GM18508 (cell line): ENCODE measurements around the gene PREX1.

Experiments used
- ATAC-seq: cut with Tn5 transposase; IDR thresholded peaks from one replicate; pipeline ENCODE4 v1.9.1; 2021; ENCODE audit warnings: moderate number of reproducible peaks; ENCODE audit not compliant: insufficient read depth, unreplicated experiment

Gene PREX1

GRCh38 chr20:48673507-48673906 is 154.3 kb downstream of the PREX1 start:
- no peak for ATAC-seq

GRCh38 chr20:48672324-48672723 is 155.5 kb downstream of the PREX1 start:
- ATAC-seq, result no peak

GRCh38 chr20:48671141-48671540 is 156.7 kb downstream of the PREX1 start:
- ATAC-seq, result no peak

GRCh38 chr20:48669946-48670605 is 157.7 kb downstream of the PREX1 start:
- no peak for ATAC-seq

- no peak for ATAC-seq
Observed at GRCh38 chr20:48668451-48668946, 159.3 kb downstream of the PREX1 start.

- no peak for ATAC-seq
Observed at GRCh38 chr20:48667889-48668413, 159.8 kb downstream of the PREX1 start.

GRCh38 chr20:48667481-48667880 is 160.3 kb downstream of the PREX1 start:
- no peak for ATAC-seq

GRCh38 chr20:48665785-48666184 is 162.0 kb downstream of the PREX1 start:
- no peak for ATAC-seq

- no peak for ATAC-seq
Observed at GRCh38 chr20:48662711-48663110, 165.1 kb downstream of the PREX1 start.

GRCh38 chr20:48661575-48662455 is 166.0 kb downstream of the PREX1 start:
- no peak for ATAC-seq

GRCh38 chr20:48660788-48661187 is 167.0 kb downstream of the PREX1 start:
- ATAC-seq, result no peak

- ATAC-seq, result no peak
Observed at GRCh38 chr20:48659858-48660257, 167.9 kb downstream of the PREX1 start.

GRCh38 chr20:48658505-48658904 is 169.3 kb downstream of the PREX1 start:
- no peak for ATAC-seq

GRCh38 chr20:48658198-48658476 is 169.7 kb downstream of the PREX1 start:
- ATAC-seq, result no peak

- no peak for ATAC-seq
Observed at GRCh38 chr20:48657426-48658197, 170.2 kb downstream of the PREX1 start.

GRCh38 chr20:48656661-48657211 is 171.1 kb downstream of the PREX1 start:
- no peak for ATAC-seq

- ATAC-seq, result no peak
Observed at GRCh38 chr20:48656137-48656536, 171.7 kb downstream of the PREX1 start.

- no peak for ATAC-seq
Observed at GRCh38 chr20:48653706-48654051, 174.1 kb downstream of the PREX1 start.

GRCh38 chr20:48652961-48653705 is 174.7 kb downstream of the PREX1 start:
- no peak for ATAC-seq

GRCh38 chr20:48651960-48652359 is 175.8 kb downstream of the PREX1 start:
- ATAC-seq, result no peak
